Measurements from ENCODE around the gene PGAM2. TPM values are rescaled to one million over a fixed set of nuclear protein-coding genes. Genes with fewer than 3 reads are reported as not detected.
"Not testable (repeated sequence)": the region's sequence is repeated elsewhere in the genome, so short reads cannot be mapped to it uniquely, and the experiment has no call there.

PGAM2 gene
- total RNA-seq, 1 experiment from 2014 or later: 0.13 TPM

- H3K27me3 ChIP-seq (replicated peaks): no peaks in the 10 kb centered on the region
- no peak for DNase-seq (ENCODE audit: low read depth in 1 of 2, low spot score in 2 of 2)
- no peaks in the 10 kb centered on the region for H3K9me3 ChIP-seq (replicated peaks)
- H3K4me3 ChIP-seq: no peak overlapping the region
- peaks cover 10% of the 10 kb centered on the region for H3K4me1 ChIP-seq (replicated peaks)
- H3K27ac ChIP-seq: no peak overlapping the region
- H3K36me3 ChIP-seq: peaks cover 83% of the 10 kb centered on the region
Measured at GRCh38 chr7:44050121-44050914, 15.0 kb downstream of the PGAM2 start.

GRCh38 chr7:44048031-44048795 lies 17.2 kb downstream of the PGAM2 start:
- H3K4me1 ChIP-seq (replicated peaks): peaks cover 17% of the 10 kb centered on the region
- H3K27ac ChIP-seq: no peak overlapping the region
- H3K9me3 ChIP-seq (replicated peaks): no peaks in the 10 kb centered on the region
- H3K36me3 ChIP-seq: peaks cover 71% of the 10 kb centered on the region
- no peak for DNase-seq (ENCODE audit: low read depth in 1 of 2, low spot score in 2 of 2)
- H3K4me3 ChIP-seq: no peak overlapping the region
- H3K27me3 ChIP-seq (replicated peaks): no peaks in the 10 kb centered on the region

- Histone ChIP-seq H3K36me3 (peaks cover 57% of the 10 kb centered on the region), H3K27me3 (replicated peaks) (no peaks in the 10 kb centered on the region), H3K4me3 (no peak overlapping the region), H3K9me3 (replicated peaks) (no peaks in the 10 kb centered on the region), H3K4me1 (replicated peaks) (peaks cover 17% of the 10 kb centered on the region), H3K27ac (no peak overlapping the region)
- no peak for DNase-seq (ENCODE audit: low read depth in 1 of 2, low spot score in 2 of 2)
Measured at GRCh38 chr7:44046321-44047061, 18.9 kb downstream of the PGAM2 start.

- no peaks in the 10 kb centered on the region for H3K27me3 ChIP-seq (replicated peaks)
- no peak for DNase-seq (ENCODE audit: low read depth in 1 of 2, low spot score in 2 of 2)
- H3K9me3 ChIP-seq (replicated peaks): no peaks in the 10 kb centered on the region
- peak overlapping the region; percentile 69 for H3K4me3 ChIP-seq
- peaks cover 17% of the 10 kb centered on the region for H3K4me1 ChIP-seq (replicated peaks)
- H3K36me3 ChIP-seq: peaks cover 47% of the 10 kb centered on the region
- H3K27ac ChIP-seq: peak overlapping the region; percentile 35
Measured at GRCh38 chr7:44045226-44046014, 19.9 kb downstream of the PGAM2 start.

- Histone ChIP-seq H3K36me3 (peaks cover 38% of the 10 kb centered on the region), H3K27ac (peak within 1 kb of the TSS; percentile 35), H3K4me1 (replicated peaks) (peaks cover 17% of the 10 kb centered on the region), H3K9me3 (replicated peaks) (no peaks in the 10 kb centered on the region), H3K4me3 (peak within 1 kb of the TSS; percentile 69), H3K27me3 (replicated peaks) (no peaks in the 10 kb centered on the region)
- peak; percentile 76 to 95 for DNase-seq (ENCODE audit: low read depth in 1 of 2, low spot score in 2 of 2)
Measured at GRCh38 chr7:44044315-44045225, 20.8 kb downstream of the PGAM2 start, which contains the start of gene DBNL. TSS of gene DBNL (plus strand) at chr7:44044702. CDS start at chr7:44044738, 36 bp downstream.

- Histone ChIP-seq H3K9me3 (replicated peaks) (no peaks in the 10 kb centered on the region), H3K4me3 (peak overlapping the region; percentile 69), H3K36me3 (peaks cover 32% of the 10 kb centered on the region), H3K27me3 (replicated peaks) (no peaks in the 10 kb centered on the region), H3K27ac (no peak overlapping the region), H3K4me1 (replicated peaks) (peaks cover 17% of the 10 kb centered on the region)
- no peak for DNase-seq (ENCODE audit: low read depth in 1 of 2, low spot score in 2 of 2)
Measured at GRCh38 chr7:44043902-44044301, 21.5 kb downstream of the PGAM2 start.

GRCh38 chr7:44042221-44042620 lies 23.1 kb downstream of the PGAM2 start:
- H3K27ac ChIP-seq: no peak overlapping the region
- no peak overlapping the region for H3K4me3 ChIP-seq
- peaks cover 20% of the 10 kb centered on the region for H3K36me3 ChIP-seq
- H3K9me3 ChIP-seq (replicated peaks): no peaks in the 10 kb centered on the region
- peaks cover 17% of the 10 kb centered on the region for H3K4me1 ChIP-seq (replicated peaks)
- no peaks in the 10 kb centered on the region for H3K27me3 ChIP-seq (replicated peaks)
- DNase-seq (ENCODE audit: low read depth in 1 of 2, low spot score in 2 of 2): no peak

- H3K4me3 ChIP-seq; H3K27me3 ChIP-seq (replicated peaks); H3K9me3 ChIP-seq (replicated peaks); DNase-seq (ENCODE audit: low read depth in 1 of 2, low spot score in 2 of 2); H3K27ac ChIP-seq; H3K36me3 ChIP-seq; H3K4me1 ChIP-seq (replicated peaks): not testable (repeated sequence)
Measured at GRCh38 chr7:44040493-44040891, 24.9 kb downstream of the PGAM2 start.

GRCh38 chr7:44039800-44040492 lies 25.4 kb downstream of the PGAM2 start:
- not testable (repeated sequence) for H3K9me3 ChIP-seq (replicated peaks); H3K27me3 ChIP-seq (replicated peaks); H3K36me3 ChIP-seq; H3K27ac ChIP-seq; H3K4me1 ChIP-seq (replicated peaks); DNase-seq (ENCODE audit: low read depth in 1 of 2, low spot score in 2 of 2); H3K4me3 ChIP-seq

- H3K27ac ChIP-seq; H3K36me3 ChIP-seq; H3K27me3 ChIP-seq (replicated peaks); H3K4me3 ChIP-seq; H3K4me1 ChIP-seq (replicated peaks); H3K9me3 ChIP-seq (replicated peaks): not testable (repeated sequence)
- peak; percentile 43 to 73 for DNase-seq (ENCODE audit: low read depth in 1 of 2, low spot score in 2 of 2)
Measured at GRCh38 chr7:44038961-44039558, 26.3 kb downstream of the PGAM2 start.

GRCh38 chr7:44038553-44038952 lies 26.8 kb downstream of the PGAM2 start:
- not testable (repeated sequence) for H3K27ac ChIP-seq; H3K4me3 ChIP-seq; H3K36me3 ChIP-seq; H3K4me1 ChIP-seq (replicated peaks); DNase-seq (ENCODE audit: low read depth in 1 of 2, low spot score in 2 of 2); H3K27me3 ChIP-seq (replicated peaks); H3K9me3 ChIP-seq (replicated peaks)

GRCh38 chr7:44037951-44038350 lies 27.4 kb downstream of the PGAM2 start:
- not testable (repeated sequence) for H3K4me3 ChIP-seq; H3K4me1 ChIP-seq (replicated peaks); H3K36me3 ChIP-seq; H3K9me3 ChIP-seq (replicated peaks); DNase-seq (ENCODE audit: low read depth in 1 of 2, low spot score in 2 of 2); H3K27me3 ChIP-seq (replicated peaks); H3K27ac ChIP-seq

Data from SJSA1 (cell line).